Nephron (organoid): ENCODE data around the gene ENTPD2.

ENCODE experiments used
- H3K27ac Mint-ChIP-seq, 3 experiments: 2 replicates each; pipeline ENCODE4 v1.8.0; 2020; ENCODE audit warnings: mixed read lengths in 3 of 3, mild to moderate bottlenecking in 2 of 3, moderate library complexity in 1 of 3
- H3K27me3 Mint-ChIP-seq: 2 replicates; pipeline ENCODE4 v1.8.0; 2021; ENCODE audit warnings: low read depth, mild to moderate bottlenecking, moderate library complexity, mixed read lengths
- H3K36me3 Mint-ChIP-seq: 2 replicates; pipeline ENCODE4 v1.8.0; 2020; ENCODE audit warnings: low read depth, mixed read lengths
- H3K4me1 Mint-ChIP-seq: 2 replicates; pipeline ENCODE4 v1.8.0; 2020; ENCODE audit warnings: mixed read lengths
- H3K4me3 Mint-ChIP-seq, 3 experiments: 2 replicates each; pipeline ENCODE4 v1.8.0; 2020; ENCODE audit warnings: mild to moderate bottlenecking in 3 of 3, mixed read lengths in 3 of 3, moderate library complexity in 2 of 3
- H3K9me3 Mint-ChIP-seq: 2 replicates; pipeline ENCODE4 v1.8.0; 2020; ENCODE audit warnings: mixed read lengths
- CTCF ChIP-seq, 3 experiments: fragments of 200-600 bp; sonication (generic); IDR thresholded peaks; one replicate each; pipeline ENCODE4 v1.5.0; 2021; ENCODE audit warnings: antibody characterized with exemption in 3 of 3; ENCODE audit not compliant: unreplicated experiment in 3 of 3

The ENTPD2 gene

GRCh38 chr9:137054932-137055384 lies 1.1 kb upstream of the ENTPD2 start:
- no peak for TF ChIP-seq CTCF (IDR thresholded peaks at IDR 0.05; ENCODE audit: unreplicated experiment in 3 of 3)
- peaks cover 68% of the 10 kb centered on the region for H3K27me3 Mint-ChIP-seq
- no peaks in the 10 kb centered on the region for H3K36me3 Mint-ChIP-seq
- H3K4me1 Mint-ChIP-seq: peaks cover 25% of the 10 kb centered on the region
- H3K27ac Mint-ChIP-seq: peak overlapping the region in 2 of 3 experiments; percentile 87 to 93
- H3K4me3 Mint-ChIP-seq: peak overlapping the region in 1 of 3 experiments; percentile 36
- H3K9me3 Mint-ChIP-seq: no peaks in the 10 kb centered on the region

- TF ChIP-seq CTCF (IDR thresholded peaks at IDR 0.05; ENCODE audit: unreplicated experiment in 3 of 3): no peak
- Mint-ChIP-seq H3K27ac (no peak overlapping the region), H3K4me3 (peak overlapping the region in 1 of 3 experiments; percentile 44), H3K4me1 (peaks cover 19% of the 10 kb centered on the region), H3K27me3 (peaks cover 73% of the 10 kb centered on the region), H3K36me3 (no peaks in the 10 kb centered on the region), H3K9me3 (no peaks in the 10 kb centered on the region)
Observed at GRCh38 chr9:137052998-137053943, 590 bp downstream of the ENTPD2 start.

- H3K27me3 Mint-ChIP-seq: peaks cover 74% of the 10 kb centered on the region
- no peak for TF ChIP-seq CTCF (IDR thresholded peaks at IDR 0.05; ENCODE audit: unreplicated experiment in 3 of 3)
- H3K27ac Mint-ChIP-seq: no peak overlapping the region
- no peaks in the 10 kb centered on the region for H3K9me3 Mint-ChIP-seq
- peaks cover 11% of the 10 kb centered on the region for H3K4me1 Mint-ChIP-seq
- no peaks in the 10 kb centered on the region for H3K36me3 Mint-ChIP-seq
- peak overlapping the region in 1 of 3 experiments; percentile 49 for H3K4me3 Mint-ChIP-seq
Observed at GRCh38 chr9:137052293-137052692, 1.6 kb downstream of the ENTPD2 start.

GRCh38 chr9:137051145-137051724 lies 2.6 kb downstream of the ENTPD2 start:
- Mint-ChIP-seq H3K9me3 (no peaks in the 10 kb centered on the region), H3K27ac (no peak overlapping the region), H3K4me3 (no peak overlapping the region), H3K27me3 (peaks cover 76% of the 10 kb centered on the region), H3K36me3 (no peaks in the 10 kb centered on the region), H3K4me1 (peaks cover 5% of the 10 kb centered on the region)
- no peak for TF ChIP-seq CTCF (IDR thresholded peaks at IDR 0.05; ENCODE audit: unreplicated experiment in 3 of 3)

GRCh38 chr9:137050570-137050969 lies 3.3 kb downstream of the ENTPD2 start:
- no peak for TF ChIP-seq CTCF (IDR thresholded peaks at IDR 0.05; ENCODE audit: unreplicated experiment in 3 of 3)
- H3K4me1 Mint-ChIP-seq: peaks cover 2% of the 10 kb centered on the region

More at GRCh38 chr9:137050570-137050969, 3.3 kb downstream of the ENTPD2 start:
- Mint-ChIP-seq H3K36me3 (no peaks in the 10 kb centered on the region), H3K9me3 (no peaks in the 10 kb centered on the region), H3K27ac (no peak overlapping the region), H3K4me3 (no peak overlapping the region), H3K27me3 (peaks cover 70% of the 10 kb centered on the region)
